ENCODE data around the gene GATA6. TPM values are rescaled to one million over a fixed set of nuclear protein-coding genes. Genes with fewer than 3 reads are reported as not detected.

Gene GATA6
- total and polyA plus RNA-seq, 7 donors = 0.27 to 0.92 (median 0.53) TPM

DNA sequence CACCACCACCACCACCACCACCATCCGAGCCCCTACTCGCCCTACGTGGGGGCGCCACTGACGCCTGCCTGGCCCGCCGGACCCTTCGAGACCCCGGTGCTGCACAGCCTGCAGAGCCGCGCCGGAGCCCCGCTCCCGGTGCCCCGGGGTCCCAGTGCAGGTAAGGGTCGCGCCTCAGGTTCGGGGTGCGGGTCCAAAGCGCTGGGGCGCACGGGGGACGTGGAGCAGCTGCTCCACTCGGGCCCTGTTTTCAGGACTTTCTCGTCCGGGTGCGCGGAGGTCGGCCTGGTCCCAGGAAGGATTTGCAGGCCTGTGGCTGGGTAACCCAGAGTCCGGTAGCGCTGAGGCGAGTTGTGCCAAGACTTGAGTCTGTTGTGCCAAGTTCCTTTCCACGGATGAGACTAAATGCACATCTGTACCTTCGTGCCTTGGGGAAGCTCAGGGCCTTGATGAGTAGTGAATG is 2.8 kb downstream of the GATA6 start:
- Histone ChIP-seq H3K4me1 (peaks cover 10% of the 10 kb centered on the region), H3K27ac (no peak overlapping the region), H3K27me3 (ENCODE audit: insufficient read depth in 3 of 3, low read length in 2 of 3) (peaks cover 11 to 96% (median 59%) of the 10 kb centered on the region in 3 donors), H3K36me3 (ENCODE audit: insufficient read depth in 1 of 2, low read depth in 1 of 2) (no peaks in the 10 kb centered on the region), H3K4me3 (peak overlapping the region; percentile 28), H3K9me3 (no peaks in the 10 kb centered on the region)
- TF ChIP-seq CTCF (IDR thresholded peaks at IDR 0.05) = no peak
- DNase-seq (no peak), ATAC-seq (no peak)
- 29 to 33% (median 31%) methylated on average over 23 to 34 of the region's 34 CpGs for WGBS, 3 donors
- intact Hi-C loops (cut with DNase I) = loop anchor here in 1 of 2 donors (10.0 kb wide), 1 partner anchor 393 kb away; no protein-coding TSS in a partner anchor

DNA sequence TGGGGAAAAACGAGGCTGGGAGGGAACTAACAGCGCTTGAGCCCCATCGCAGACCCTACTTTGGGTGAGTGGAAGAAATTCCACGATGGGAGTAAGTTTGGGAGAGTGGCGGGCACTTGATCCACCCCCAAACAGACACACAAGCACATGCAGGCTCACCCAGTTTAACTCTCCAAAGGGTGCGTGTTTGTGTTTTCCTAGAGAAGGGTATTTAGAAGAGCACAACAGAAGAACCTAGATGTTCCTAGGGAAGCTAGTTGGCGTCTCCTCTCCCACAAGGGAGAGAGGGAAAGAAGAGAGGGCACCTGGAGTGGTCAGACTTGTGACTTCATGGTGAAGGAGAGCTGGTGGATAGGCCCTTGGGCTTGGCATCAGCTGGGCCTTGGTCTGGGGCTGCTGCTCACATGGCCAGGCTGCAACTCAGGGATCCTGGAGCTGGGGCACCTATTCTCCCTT is 3.2 kb downstream of the GATA6 start:
- H3K27me3 ChIP-seq (ENCODE audit: insufficient read depth in 3 of 3, low read length in 2 of 3) = peaks cover 11 to 96% (median 54%) of the 10 kb centered on the region in 3 donors
- ATAC-seq (no peak), DNase-seq (no peak)
- TF ChIP-seq CTCF (IDR thresholded peaks at IDR 0.05) = no peak
- H3K4me1 ChIP-seq = peaks cover 10% of the 10 kb centered on the region
- intact Hi-C loops (cut with DNase I) = loop anchor here in 1 of 2 donors (10.0 kb wide), 1 partner anchor 392 kb away; no protein-coding TSS in a partner anchor
- no peaks in the 10 kb centered on the region for H3K9me3 ChIP-seq
- 60 to 76% (median 70%) methylated on average over 7 of the region's 7 CpGs for WGBS, 3 donors
- peak overlapping the region; percentile 28 for H3K4me3 ChIP-seq
- H3K36me3 ChIP-seq (ENCODE audit: insufficient read depth in 1 of 2, low read depth in 1 of 2) = no peaks in the 10 kb centered on the region
- no peak overlapping the region for H3K27ac ChIP-seq

GRCh38 chr18:22173221-22173927 is 4.0 kb downstream of the GATA6 start:
- no peak for ATAC-seq
- peaks cover 10% of the 10 kb centered on the region for H3K4me1 ChIP-seq
- H3K27me3 ChIP-seq (ENCODE audit: insufficient read depth in 3 of 3, low read length in 2 of 3) = peaks cover 11 to 96% (median 49%) of the 10 kb centered on the region in 3 donors
- no peaks in the 10 kb centered on the region for H3K9me3 ChIP-seq
- DNase-seq = no peak
- peak overlapping the region; percentile 28 for H3K4me3 ChIP-seq
- 40 to 45% (median 40%) methylated on average over 22 of the region's 22 CpGs for WGBS, 3 donors
- H3K27ac ChIP-seq = no peak overlapping the region
- TF ChIP-seq CTCF (IDR thresholded peaks at IDR 0.05) = no peak
- H3K36me3 ChIP-seq (ENCODE audit: insufficient read depth in 1 of 2, low read depth in 1 of 2) = no peaks in the 10 kb centered on the region
- intact Hi-C loops (cut with DNase I) = loop anchor here in 1 of 2 donors (10.0 kb wide), 1 partner anchor 391 kb away; no protein-coding TSS in a partner anchor

DNA sequence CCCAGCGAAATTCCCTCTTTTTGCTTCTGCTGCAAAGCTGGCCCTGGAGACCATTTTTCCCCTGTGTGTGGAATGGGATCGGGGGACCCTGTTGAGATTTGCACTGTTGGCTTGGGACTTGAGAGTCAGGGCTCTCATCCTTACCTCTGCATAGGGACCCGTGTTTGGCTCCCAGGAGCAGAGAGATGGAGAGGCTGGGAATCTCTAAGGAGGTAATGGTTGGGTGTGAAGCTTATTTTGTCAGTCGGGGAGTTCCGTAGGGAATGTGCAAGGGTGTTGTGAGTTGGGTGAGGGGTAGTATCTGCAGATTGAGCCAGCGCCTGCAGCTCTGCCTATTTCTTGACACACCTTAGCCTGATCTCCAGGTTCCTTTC is 4.5 kb downstream of the GATA6 start:
- Histone ChIP-seq H3K9me3 (no peaks in the 10 kb centered on the region), H3K27ac (no peak overlapping the region), H3K4me3 (peak overlapping the region; percentile 7), H3K4me1 (peaks cover 4% of the 10 kb centered on the region), H3K36me3 (ENCODE audit: insufficient read depth in 1 of 2, low read depth in 1 of 2) (no peaks in the 10 kb centered on the region), H3K27me3 (ENCODE audit: insufficient read depth in 3 of 3, low read length in 2 of 3) (peaks cover 11 to 96% (median 47%) of the 10 kb centered on the region in 3 donors)
- intact Hi-C loops (cut with DNase I) = loop anchor here in 1 of 2 donors (10.0 kb wide), 1 partner anchor 391 kb away; no protein-coding TSS in a partner anchor
- TF ChIP-seq CTCF (IDR thresholded peaks at IDR 0.05) = no peak
- ATAC-seq = no peak
- WGBS, 3 donors = 32 to 41% (median 36%) methylated on average over 6 of the region's 6 CpGs
- DNase-seq = no peak
